Measurements from ENCODE around the gene PSMD5.
A peak's percentile ranks its signal among the peaks of the same experiment; 100 is the strongest.
"Not testable (repeated sequence)": the region's sequence is repeated elsewhere in the genome, so short reads cannot be mapped to it uniquely, and the experiment has no call there.

Gene PSMD5

GRCh38 chr9:120854596-120855327 is 12.0 kb upstream of the PSMD5 start:
- no peak for DNase-seq

GRCh38 chr9:120853198-120853597 is 10.5 kb upstream of the PSMD5 start:
- no peak for DNase-seq

- DNase-seq = no peak
Measured at GRCh38 chr9:120852240-120853010, 9.7 kb upstream of the PSMD5 start.

GRCh38 chr9:120851449-120851848 is 8.7 kb upstream of the PSMD5 start:
- no peak for DNase-seq

- no peak for DNase-seq
Measured at GRCh38 chr9:120850315-120850714, 7.6 kb upstream of the PSMD5 start.

GRCh38 chr9:120846906-120847305 is 4.2 kb upstream of the PSMD5 start:
- no peak for DNase-seq

- peak; percentile 80 for DNase-seq
Measured at GRCh38 chr9:120846251-120846889, 3.6 kb upstream of the PSMD5 start.

- no peak for DNase-seq
Measured at GRCh38 chr9:120845255-120845654, 2.5 kb upstream of the PSMD5 start.

- DNase-seq = no peak
Measured at GRCh38 chr9:120841930-120842684, 615 bp downstream of the PSMD5 start.

- DNase-seq = no peak
Measured at GRCh38 chr9:120839146-120839545, 3.6 kb downstream of the PSMD5 start.

- no peak for DNase-seq
Measured at GRCh38 chr9:120837921-120838320, 4.8 kb downstream of the PSMD5 start.

GRCh38 chr9:120833325-120833724 is 9.4 kb downstream of the PSMD5 start:
- no peak for DNase-seq

- no peak for DNase-seq
Measured at GRCh38 chr9:120832807-120833206, 9.9 kb downstream of the PSMD5 start.

GRCh38 chr9:120830865-120831264 is 11.9 kb downstream of the PSMD5 start:
- DNase-seq = no peak

- no peak for DNase-seq
Measured at GRCh38 chr9:120830151-120830550, 12.6 kb downstream of the PSMD5 start.

GRCh38 chr9:120829650-120830049 is 13.1 kb downstream of the PSMD5 start:
- no peak for DNase-seq

GRCh38 chr9:120820095-120820494 is 22.6 kb downstream of the PSMD5 start:
- no peak for DNase-seq

- no peak for DNase-seq
Measured at GRCh38 chr9:120818595-120818994, 24.1 kb downstream of the PSMD5 start.

GRCh38 chr9:120815075-120815474 is 27.6 kb downstream of the PSMD5 start:
- DNase-seq = no peak

- DNase-seq = no peak
Measured at GRCh38 chr9:120808931-120809330, 33.8 kb downstream of the PSMD5 start.

GRCh38 chr9:120807607-120808379 is 34.9 kb downstream of the PSMD5 start:
- no peak for DNase-seq

GRCh38 chr9:120804784-120805363 is 37.8 kb downstream of the PSMD5 start:
- DNase-seq = not testable (repeated sequence)

All from central memory CD4-positive, alpha-beta T cell (primary cell).